HG03045 (cell line): ENCODE measurements around the gene GAN.
"Not testable (repeated sequence)": the region's sequence is repeated elsewhere in the genome, so short reads cannot be mapped to it uniquely, and the experiment has no call there.

Experiments
- ATAC-seq: cut with Tn5 transposase; IDR thresholded peaks from one replicate; pipeline ENCODE4 v1.9.1; 2021; ENCODE audit warnings: mild to moderate bottlenecking, moderate library complexity; ENCODE audit not compliant: unreplicated experiment

GAN gene

GRCh38 chr16:81394966-81395655 is 80.3 kb downstream of the GAN start:
- no peak for ATAC-seq

DNA sequence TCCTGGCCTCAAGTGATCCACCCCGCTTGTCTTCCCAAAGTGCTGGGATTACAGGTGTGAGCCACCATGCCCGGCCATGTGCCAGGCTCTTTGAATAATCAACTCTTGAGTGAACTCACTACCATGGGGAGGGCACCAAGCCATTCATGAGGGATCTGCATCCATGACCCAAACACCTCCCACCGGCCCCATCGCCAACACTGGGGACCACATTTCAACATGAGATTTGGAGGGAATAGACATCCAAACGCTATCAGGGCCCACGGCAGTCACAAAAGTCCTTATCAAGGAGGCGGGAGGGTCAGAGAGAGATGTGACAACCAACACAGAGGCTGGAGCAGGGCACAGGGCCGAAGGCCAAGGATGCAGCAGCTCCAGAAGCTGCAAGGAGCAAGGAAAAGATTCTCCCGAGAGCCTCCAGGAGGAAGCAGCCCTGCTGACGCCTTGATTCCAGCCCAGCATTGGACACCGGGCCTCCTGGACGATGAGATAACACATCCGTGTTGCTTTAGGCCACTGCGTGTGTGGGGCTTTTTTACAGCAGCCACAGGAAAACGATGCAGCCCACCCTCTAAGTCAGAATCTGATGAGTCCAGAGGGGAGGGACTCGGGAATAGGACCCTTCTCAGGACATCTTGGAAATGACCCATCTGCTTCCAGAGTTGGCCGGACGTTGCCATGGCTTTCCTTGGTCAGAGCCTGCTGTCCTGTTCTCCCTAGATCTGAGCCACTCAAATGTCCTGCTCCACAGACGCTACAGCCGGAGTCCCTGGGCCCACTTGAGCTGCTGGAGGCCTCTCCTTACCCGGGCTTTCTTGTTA is 82.5 kb downstream of the GAN start:
- ATAC-seq = no peak

GRCh38 chr16:81397879-81398520 is 83.2 kb downstream of the GAN start:
- no peak for ATAC-seq

DNA sequence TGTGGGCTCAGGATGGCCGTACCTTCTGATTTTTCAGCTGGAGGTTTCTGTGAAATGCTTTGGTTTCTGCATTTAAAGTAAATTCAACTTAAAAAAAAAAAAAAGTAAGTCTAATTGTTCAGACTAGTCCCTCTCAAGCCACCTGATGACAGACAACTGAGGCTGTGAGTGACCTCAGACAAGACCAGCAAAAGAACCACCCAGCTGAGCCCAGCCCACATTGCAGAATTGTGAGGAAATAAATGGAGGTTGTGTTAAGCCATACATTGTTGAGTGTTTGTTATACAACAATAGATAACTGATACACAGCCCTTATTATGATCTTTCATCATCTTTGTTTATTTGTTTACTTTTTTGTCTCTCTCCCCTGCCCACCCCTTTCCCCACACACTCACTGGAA is 85.1 kb downstream of the GAN start:
- ATAC-seq = no peak

DNA sequence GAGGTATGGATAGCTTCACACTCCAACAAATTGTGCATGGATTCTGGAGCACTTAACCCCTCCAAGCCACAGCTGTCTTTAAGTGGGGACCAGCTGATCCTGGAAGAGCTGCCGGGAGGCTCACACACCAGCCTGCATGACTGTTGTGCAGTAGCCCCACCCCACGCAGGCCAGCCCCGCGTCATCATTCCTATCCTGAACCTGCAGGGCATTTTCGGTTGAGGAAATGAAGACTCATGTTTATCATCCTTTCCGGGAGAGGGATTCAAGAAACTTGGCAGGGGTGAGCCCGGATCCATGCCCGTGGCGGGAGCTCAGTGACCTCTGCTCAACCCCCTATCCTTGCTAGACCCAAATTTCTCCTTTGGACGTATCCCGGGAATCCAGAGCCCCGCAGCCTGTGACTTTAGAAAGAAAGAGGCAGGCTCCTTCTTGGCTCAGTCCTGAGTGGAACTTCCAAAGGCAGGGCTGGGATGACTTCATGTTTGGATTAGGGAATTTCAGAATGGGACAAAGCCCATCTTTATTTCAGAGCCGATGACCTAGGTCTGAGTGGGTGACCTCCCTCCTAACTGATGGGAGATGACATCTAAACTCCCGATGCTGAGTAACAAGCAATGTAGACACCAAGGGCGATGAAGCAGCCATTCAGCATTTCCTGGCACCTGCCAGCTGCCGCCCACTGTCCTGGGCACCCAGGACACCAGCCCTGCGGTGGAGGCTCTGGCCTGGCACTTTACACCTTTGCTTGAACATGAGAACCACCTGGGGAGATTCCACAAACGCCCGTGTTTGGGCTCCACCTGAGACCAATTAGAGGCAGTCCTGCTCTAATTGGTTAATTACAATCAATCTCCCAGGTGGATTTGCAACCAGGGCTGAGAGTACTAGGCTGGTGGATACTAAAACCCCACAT is 86.5 kb downstream of the GAN start:
- ATAC-seq = no peak

DNA sequence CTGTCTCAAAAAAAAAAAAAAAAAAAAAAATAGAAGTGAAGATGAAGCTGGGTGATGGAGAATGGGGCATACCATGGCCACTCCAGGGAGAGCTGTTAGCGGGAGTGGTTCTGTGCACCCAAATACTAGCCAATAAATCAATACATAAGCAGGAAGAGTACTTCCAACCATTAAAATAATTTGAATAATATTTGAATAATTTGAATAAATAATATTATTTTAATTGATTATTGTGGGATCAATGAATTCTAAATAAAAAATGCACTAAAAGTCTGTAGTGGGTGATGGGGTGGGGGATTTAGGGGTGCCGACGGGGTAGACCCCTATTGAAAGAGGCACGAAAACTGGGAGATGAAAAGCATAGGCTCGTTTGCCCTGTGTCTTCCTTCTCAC is 88.4 kb downstream of the GAN start:
- no peak for ATAC-seq

DNA sequence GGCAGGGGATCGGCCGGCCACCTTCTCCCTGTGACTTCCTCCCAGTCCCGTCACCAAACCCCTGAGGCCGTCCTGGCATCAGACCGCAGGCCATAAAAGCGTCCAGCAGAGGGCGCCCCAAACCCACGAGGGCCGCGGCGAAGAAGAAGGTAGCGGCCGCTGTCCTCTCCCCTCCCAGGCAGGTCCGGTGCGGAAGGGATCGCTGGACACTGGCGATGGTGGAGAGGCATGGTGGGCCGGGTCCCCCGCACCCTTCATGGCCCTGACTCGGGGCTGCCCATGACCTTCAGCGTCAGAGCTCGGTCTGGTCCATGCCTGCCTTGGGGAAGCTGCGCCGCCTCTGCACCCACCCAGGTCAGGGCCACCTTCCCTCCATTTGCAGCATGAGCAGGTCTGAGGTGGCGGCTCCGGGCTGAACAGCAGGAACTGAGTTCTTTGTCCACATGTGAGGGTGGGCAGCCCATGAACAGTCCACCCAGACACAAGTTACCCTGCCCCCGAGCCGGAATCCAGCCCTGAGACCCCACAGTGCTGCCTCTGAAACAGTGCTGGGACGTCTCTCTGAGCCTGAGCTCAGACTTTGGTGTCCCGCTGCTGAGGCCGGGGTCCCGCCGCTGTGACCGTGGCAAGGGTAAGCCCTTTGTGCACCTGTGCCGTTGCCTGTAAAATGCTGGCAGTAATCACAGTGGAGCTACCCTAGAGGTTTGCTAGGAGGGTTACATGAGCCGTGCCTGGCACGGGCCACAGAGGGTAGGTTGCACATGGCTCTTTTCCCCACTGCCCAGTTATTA is 89.0 kb downstream of the GAN start:
- no peak for ATAC-seq

- not testable (repeated sequence) for ATAC-seq
Measured at GRCh38 chr16:81405002-81405401, 90.2 kb downstream of the GAN start.

DNA sequence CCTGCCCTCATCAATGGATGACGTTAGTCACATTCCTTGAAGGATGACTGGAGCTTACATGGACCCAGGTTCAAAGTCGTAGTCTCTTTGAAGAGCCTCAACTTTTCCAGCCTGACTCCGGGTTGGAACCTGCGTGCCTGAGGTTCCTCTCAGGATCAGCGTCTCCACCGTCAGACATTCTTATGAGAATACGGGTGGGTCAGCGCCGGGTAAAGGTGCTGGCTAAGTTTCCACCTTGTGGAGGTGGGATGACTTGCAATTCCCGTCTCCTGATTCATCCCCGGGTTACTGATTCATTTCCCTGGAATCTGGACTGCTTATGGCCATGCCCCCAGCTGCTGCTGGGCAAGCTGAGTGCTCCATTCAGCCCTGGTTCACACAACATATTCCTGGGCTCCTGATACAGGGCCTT is 90.9 kb downstream of the GAN start:
- ATAC-seq = no peak

- ATAC-seq = no peak
Measured at GRCh38 chr16:81408409-81408950, 93.7 kb downstream of the GAN start.

- no peak for ATAC-seq
Measured at GRCh38 chr16:81409016-81409556, 94.3 kb downstream of the GAN start.

GRCh38 chr16:81410643-81411293 is 96.0 kb downstream of the GAN start:
- no peak for ATAC-seq

DNA sequence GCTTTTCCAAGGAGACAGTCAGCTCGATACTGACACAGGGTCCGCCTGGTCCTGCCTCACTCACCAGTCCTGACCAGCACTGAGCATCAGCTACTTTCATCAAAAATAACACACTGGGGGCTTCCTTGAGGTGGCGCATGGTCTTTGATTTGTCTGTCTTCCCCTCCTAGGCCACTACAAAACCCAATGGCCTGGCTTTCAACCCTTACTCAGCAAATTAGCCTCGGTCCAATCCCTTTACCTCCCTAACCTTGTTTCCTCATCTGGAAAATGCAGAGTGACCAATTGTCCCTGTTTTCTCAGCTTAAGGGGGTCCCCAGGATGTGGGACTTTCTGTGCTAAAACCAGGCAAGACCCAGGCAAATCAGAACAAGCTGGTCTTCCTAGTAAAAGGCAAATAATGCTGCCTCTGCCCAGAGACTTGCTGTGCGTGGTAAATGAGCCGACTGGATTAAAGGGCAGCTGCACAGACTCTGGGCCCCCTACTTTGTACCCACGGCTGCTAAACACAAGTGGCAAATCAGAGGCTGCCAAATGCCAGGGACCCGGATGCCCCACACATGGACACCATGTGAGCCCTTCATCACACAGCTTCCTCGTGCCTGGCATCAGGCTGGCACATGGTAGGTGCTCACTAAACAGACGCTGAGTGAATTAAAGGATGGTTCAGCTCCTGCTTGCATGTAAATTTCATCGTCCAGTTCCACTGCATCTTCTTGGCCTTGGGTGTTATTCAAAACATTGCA is 98.7 kb downstream of the GAN start:
- ATAC-seq = no peak

DNA sequence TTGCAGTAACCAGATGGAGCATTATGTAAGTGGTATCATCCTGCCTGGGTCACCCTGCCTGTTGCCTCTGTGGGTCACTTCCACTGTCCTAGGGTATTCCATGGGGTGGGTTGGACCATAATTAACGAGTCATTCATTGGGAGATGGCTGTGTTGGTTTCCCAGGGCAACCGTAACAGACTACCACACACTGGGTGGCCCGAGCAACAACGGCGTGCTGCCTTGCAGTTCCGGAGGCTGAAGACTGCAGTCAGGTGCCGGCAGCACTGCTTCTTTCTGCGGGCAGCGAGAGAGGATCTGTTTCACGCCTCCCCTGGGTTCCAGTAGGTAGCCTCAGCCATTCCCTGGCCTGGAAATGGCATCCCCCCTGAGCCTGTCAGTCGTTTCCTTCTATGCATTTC is 101.0 kb downstream of the GAN start:
- ATAC-seq = no peak

DNA sequence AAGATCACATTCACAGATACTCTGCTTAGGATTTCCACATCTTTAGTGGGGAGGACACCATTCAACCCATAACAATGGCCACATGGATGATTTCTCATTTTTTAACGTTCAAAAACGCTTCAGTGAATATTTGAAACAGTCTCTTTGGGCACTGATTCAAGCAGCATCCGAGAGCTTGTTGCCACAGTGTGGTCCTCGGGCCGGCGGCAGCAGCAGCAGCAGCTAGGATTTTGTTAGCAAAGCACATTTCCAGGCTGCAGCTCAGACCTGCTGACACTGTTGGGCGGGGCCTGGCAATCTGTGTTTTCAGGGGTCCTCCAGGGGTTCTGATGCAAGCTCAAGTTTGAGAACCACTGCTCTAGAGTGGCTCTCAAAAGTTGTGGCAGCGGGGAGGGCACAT is 102.0 kb downstream of the GAN start:
- ATAC-seq = no peak

GRCh38 chr16:81417210-81417609 is 102.4 kb downstream of the GAN start:
- ATAC-seq = no peak

DNA sequence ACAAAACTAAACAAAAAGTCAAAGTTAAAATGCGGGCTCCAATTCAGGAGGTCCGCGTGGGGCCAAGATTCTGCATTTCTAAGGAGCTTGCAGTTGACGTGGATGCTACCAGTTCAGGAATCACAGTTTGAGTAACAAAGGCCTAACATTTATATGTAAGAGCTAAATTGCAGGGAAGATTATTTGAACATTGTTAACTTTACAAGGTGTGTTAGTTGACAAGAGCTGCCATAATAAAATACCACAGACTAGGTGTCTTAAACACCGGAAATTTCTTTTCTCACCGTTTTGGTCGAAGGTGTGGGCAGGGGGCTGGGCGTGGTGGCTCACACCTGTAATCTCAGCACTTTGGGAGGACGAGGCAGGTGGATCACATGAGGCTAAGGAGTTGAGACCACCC is 105.0 kb downstream of the GAN start:
- ATAC-seq = no peak

DNA sequence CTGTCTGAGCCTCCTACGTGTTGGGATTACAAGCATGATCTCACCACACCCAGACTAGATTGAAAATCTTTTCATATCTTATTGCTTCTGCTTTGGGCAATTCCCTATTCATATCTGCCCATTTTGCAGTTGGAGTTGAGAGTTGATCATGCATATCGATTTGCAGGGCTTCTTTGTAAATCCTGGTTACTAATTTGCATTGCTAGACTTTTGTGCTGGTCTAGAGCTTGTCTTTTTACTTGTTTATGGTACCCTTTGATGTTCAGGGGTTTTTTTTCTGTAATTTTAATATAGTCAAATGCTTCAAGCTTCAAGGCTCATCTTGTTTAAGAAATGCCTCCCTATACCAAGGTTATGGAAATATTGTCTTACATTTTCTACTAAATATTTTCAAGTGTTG is 106.4 kb downstream of the GAN start:
- no peak for ATAC-seq
